PFSK-1 (cell line): ENCODE measurements around the gene PUS3.
A peak's percentile ranks its signal among the peaks of the same experiment; 100 is the strongest.

Experiments used
- FOXP2 ChIP-seq: optimal IDR thresholded peaks from 2 replicates; pipeline ENCODE3; 2011; ENCODE audit warnings: borderline replicate concordance, control low read depth, inconsistent platforms; ENCODE audit not compliant: insufficient read depth; ENCODE audit errors: extremely low read length, extremely low read depth
- POLR2AphosphoS5 ChIP-seq: IDR thresholded peaks from 2 replicates; pipeline ENCODE4 v1.6.1; 2012; ENCODE audit warnings: low read depth, mild to moderate bottlenecking, control low read depth, low read length, moderate library complexity
- SIN3A ChIP-seq: IDR thresholded peaks from 2 replicates; pipeline ENCODE4 v1.6.1; 2012; ENCODE audit warnings: mild to moderate bottlenecking, low read length, moderate library complexity, borderline replicate concordance; ENCODE audit not compliant: insufficient read depth
- TAF1 ChIP-seq: IDR thresholded peaks from 2 replicates; pipeline ENCODE4 v1.6.1; 2012; ENCODE audit warnings: low read length, control low read depth, borderline replicate concordance; ENCODE audit not compliant: insufficient read depth
- TF ChIP-seq, protein P1 (sequence below), 2 experiments: IDR thresholded peaks; 2 replicates each; pipeline versions ENCODE4 v1.6.1 to v1.8.0; 2011 to 2012; ENCODE audit warnings: low read depth in 2 of 2, low read length in 2 of 2, control low read depth in 1 of 2, inconsistent platforms in 1 of 2, mild to moderate bottlenecking in 1 of 2, moderate library complexity in 1 of 2; ENCODE audit not compliant: insufficient read depth in 1 of 2

The PUS3 gene

DNA sequence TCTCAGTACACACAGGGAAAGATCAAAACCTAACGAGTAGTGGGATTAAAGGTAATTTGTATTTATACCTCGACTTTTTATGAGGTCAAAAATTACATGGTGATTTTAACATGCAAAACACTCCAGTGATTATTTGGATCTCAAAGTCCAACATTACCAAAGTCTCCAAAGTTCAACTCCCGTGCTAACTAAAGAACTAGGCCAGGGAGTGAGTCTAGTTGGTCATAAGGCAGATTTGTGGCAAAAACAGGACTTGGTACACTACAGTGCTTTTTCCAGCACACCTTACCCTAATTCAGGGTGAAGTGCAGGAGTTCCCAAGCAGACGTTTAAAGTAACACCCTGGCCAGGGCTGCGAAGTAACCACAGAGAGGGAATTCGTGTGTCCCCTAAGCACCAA is 1.1 kb downstream of the PUS3 start:
- TF ChIP-seq FOXP2 (no peak), SIN3A (no peak), TAF1 (no peak), POLR2AphosphoS5 (no peak)
- TF ChIP-seq, protein P1, sequence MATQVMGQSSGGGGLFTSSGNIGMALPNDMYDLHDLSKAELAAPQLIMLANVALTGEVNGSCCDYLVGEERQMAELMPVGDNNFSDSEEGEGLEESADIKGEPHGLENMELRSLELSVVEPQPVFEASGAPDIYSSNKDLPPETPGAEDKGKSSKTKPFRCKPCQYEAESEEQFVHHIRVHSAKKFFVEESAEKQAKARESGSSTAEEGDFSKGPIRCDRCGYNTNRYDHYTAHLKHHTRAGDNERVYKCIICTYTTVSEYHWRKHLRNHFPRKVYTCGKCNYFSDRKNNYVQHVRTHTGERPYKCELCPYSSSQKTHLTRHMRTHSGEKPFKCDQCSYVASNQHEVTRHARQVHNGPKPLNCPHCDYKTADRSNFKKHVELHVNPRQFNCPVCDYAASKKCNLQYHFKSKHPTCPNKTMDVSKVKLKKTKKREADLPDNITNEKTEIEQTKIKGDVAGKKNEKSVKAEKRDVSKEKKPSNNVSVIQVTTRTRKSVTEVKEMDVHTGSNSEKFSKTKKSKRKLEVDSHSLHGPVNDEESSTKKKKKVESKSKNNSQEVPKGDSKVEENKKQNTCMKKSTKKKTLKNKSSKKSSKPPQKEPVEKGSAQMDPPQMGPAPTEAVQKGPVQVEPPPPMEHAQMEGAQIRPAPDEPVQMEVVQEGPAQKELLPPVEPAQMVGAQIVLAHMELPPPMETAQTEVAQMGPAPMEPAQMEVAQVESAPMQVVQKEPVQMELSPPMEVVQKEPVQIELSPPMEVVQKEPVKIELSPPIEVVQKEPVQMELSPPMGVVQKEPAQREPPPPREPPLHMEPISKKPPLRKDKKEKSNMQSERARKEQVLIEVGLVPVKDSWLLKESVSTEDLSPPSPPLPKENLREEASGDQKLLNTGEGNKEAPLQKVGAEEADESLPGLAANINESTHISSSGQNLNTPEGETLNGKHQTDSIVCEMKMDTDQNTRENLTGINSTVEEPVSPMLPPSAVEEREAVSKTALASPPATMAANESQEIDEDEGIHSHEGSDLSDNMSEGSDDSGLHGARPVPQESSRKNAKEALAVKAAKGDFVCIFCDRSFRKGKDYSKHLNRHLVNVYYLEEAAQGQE (IDR thresholded peaks at IDR 0.05; ENCODE audit: insufficient read depth in 1 of 2, low read depth in 2 of 2, low read length in 2 of 2), result no peak

GRCh38 chr11:125892994-125893393 is 10.0 kb downstream of the PUS3 start:
- TF ChIP-seq, protein P1 (IDR thresholded peaks at IDR 0.05; ENCODE audit: insufficient read depth in 1 of 2, low read depth in 2 of 2, low read length in 2 of 2), result no peak
- TF ChIP-seq POLR2AphosphoS5, result no peak
- no peak for TF ChIP-seq FOXP2
- no peak for TF ChIP-seq TAF1
- TF ChIP-seq SIN3A, result no peak

DNA sequence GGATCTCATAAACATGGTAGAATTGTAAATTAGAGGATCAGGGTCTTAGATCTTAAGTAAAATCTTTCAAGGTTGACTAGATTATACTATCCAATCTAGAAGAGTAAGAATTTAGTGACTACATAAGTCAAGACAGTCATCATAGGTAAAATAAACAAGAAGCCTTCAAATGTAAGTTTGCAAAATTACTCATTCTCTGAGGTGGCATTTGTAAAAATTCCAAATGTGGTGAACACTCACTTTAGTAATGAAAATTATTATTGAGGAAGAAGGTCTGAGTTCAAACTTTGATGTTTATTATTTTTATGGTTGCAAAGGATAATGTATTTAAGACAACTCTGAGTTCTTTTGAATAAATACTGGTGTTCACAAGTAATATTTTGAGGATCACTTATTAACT is 10.9 kb downstream of the PUS3 start:
- TF ChIP-seq POLR2AphosphoS5, result peak; percentile 19; the same call in 1 of the 2 replicates
- TF ChIP-seq FOXP2, result no peak

GRCh38 chr11:125890447-125891100 is 12.4 kb downstream of the PUS3 start:
- no peak for TF ChIP-seq FOXP2
- no peak for TF ChIP-seq TAF1
- TF ChIP-seq, protein P1 (IDR thresholded peaks at IDR 0.05; ENCODE audit: insufficient read depth in 1 of 2, low read depth in 2 of 2, low read length in 2 of 2), result no peak
- TF ChIP-seq SIN3A, result no peak
- no peak for TF ChIP-seq POLR2AphosphoS5

DNA sequence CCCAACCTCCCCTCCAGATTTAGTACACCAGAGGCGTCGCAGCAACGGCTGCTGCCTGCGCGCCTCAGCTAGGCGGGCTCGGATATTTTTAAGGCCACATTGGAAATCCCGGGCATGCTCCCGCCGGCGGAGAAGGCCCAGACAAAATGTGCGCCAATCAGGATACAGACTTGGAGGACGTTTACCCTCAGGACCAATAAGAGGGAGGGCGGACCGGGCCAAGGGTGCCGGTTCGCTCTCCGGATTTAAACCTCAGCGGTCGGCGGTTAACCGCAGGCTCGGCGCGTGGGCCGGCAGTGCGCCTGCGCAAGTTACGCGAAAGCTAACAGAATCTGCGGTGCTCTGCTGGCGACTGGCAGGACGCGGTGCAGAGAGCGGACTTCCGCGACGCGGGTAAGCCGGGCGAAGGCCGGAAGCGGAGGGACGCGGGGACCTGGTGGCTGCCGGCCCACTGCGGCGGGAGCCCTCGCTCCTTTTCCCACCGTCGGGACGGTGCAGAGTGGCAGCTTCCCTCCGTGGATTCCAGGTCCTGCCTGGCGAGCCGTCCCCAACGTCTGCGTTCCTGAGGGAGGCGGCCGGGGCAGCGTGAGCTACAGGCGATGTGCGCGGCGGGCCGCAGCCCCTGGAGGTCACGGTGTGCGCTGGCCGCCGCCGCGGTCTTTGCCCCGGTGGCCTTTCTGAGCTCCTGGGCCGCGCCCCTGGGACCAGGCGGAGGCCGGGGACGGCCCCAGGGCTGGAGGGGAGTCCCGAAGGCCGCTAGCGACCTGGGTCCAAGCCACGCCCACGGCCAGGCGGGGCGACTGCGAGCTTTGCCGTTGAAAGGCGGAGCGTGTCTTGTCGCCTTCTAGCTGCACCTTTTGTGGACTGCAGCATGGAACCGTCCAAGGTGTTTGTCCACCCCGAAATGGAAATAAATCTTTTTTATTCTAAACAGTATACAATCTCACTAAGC is 15.4 kb downstream of the PUS3 start, which contains the start of gene HYLS1:
TSS of gene HYLS1 (plus strand) at position 296 of the 952 bp plus-strand sequence. CDS start 11,701 bp downstream, outside the sequence.
- TF ChIP-seq, protein P1 (IDR thresholded peaks at IDR 0.05; ENCODE audit: insufficient read depth in 1 of 2, low read depth in 2 of 2, low read length in 2 of 2), result no peak
- TF ChIP-seq SIN3A, result no peak
- TF ChIP-seq FOXP2, result peak; percentile 10
- TF ChIP-seq POLR2AphosphoS5, result peak; percentile 48; the same call in 1 of the 2 replicates
